Measurements from ENCODE around the gene CPT1C. TPM values are rescaled to one million over a fixed set of nuclear protein-coding genes. Genes with fewer than 3 reads are reported as not detected.
A peak's percentile ranks its signal among the peaks of the same experiment; 100 is the strongest.

The CPT1C gene
- total RNA-seq, 4 donors from 2014 or later = 1.5 to 10.9 (median 2.2) TPM

DNA sequence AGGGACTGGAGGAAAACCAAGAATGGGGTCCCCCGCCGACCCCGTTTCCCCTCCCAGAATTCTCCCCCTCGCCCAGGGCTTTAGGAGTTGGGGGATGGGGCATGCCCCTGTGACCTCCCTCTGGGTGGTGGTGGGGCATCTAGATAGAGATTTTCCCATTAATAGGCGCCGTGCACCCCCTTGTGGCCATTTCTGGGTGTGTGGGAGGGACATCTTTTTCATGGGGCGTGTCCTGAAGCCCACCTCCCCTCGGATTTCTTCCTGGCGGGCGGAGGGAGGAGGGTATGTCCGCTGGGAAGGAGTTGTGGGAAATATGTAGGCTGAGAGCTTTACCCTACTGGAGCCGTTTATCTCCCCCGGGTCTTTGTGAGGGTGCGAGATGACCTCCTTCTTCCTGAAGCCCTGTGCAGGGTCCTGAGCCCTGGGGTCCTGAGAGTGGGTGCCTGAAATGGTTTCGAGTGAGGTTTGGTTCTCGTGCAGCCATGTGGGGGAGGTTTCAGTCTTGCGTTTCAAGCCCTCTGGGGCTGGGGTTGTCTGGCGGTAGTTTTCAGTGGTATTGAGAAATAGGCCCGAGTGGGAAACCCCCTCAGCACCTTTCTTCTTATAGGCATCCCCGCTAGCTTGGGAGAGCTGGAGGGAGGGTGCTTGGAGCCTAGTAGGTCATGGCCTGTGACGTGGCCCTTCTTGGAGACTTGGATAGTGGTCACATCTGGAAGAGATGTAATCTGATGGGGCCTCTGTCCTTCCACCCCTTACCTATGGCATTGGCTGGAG is 12.8 kb upstream of the CPT1C start:
- TF ChIP-seq, protein P1, sequence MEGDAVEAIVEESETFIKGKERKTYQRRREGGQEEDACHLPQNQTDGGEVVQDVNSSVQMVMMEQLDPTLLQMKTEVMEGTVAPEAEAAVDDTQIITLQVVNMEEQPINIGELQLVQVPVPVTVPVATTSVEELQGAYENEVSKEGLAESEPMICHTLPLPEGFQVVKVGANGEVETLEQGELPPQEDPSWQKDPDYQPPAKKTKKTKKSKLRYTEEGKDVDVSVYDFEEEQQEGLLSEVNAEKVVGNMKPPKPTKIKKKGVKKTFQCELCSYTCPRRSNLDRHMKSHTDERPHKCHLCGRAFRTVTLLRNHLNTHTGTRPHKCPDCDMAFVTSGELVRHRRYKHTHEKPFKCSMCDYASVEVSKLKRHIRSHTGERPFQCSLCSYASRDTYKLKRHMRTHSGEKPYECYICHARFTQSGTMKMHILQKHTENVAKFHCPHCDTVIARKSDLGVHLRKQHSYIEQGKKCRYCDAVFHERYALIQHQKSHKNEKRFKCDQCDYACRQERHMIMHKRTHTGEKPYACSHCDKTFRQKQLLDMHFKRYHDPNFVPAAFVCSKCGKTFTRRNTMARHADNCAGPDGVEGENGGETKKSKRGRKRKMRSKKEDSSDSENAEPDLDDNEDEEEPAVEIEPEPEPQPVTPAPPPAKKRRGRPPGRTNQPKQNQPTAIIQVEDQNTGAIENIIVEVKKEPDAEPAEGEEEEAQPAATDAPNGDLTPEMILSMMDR (IDR thresholded peaks at IDR 0.05) = peak; percentile 53 to 74 (median 57)
- no peak for TF ChIP-seq EP300 (IDR thresholded peaks at IDR 0.05; ENCODE audit: low read depth)
- intact Hi-C loops (cut with DNase I; ENCODE audit: low total_unique reads) = no loop called here
- in situ Hi-C loops (cut with MboI; ENCODE audit: low pct_ligation_motif_present in 1 of 4, low pct_unique_long_range_greater_than_20kb in 1 of 4, low sequenced_read_pairs in 3 of 4) = loop anchor here in 1 of 4 donors (10.0 kb wide), 1 partner anchor 103 kb away; no protein-coding TSS in a partner anchor

DNA sequence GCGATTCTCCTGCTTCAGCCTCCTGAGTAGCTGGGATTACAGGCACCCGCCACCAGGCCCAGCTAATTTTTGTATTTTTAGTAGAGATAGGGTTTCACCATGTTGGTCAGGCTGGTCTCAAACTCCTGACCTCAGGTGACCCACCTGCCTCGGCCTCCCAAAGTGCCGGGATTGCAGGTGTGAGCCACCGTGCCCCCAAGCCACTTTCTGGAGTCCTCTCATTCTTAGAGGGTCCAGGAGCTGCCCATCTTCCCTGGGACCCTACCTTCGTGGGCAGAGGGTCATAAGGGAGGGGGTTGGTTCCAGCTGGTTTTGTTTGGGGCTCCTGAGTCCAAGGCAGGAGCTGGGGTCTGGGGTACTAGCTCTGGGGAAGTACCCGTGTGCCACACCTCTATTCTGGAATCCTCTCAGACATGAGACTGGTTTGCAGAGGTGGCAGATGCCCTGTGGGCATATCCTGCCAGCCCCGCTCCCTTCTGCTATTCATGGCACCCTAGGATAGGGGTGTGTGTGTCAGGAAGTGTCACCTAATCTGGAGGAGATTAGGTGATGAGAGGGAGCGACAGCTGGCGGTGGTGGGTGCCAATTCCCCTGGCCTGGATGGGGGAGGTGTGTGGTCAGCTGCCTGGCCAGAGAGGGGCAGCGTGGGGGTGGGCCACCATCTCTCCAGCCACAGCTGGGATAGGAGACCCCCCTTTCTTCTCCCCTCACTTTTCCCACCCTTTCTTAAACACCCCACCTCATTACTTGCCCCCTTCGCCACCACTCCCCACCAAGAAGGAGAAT is 11.7 kb upstream of the CPT1C start:
- no peaks in the 10 kb centered on the region for H3K9me3 ChIP-seq
- H3K36me3 ChIP-seq = peaks cover 0 to 9% (median 6%) of the 10 kb centered on the region in 4 donors
- peaks cover 9 to 45% (median 39%) of the 10 kb centered on the region in 4 donors for H3K4me1 ChIP-seq
- H3K27ac ChIP-seq = peak overlapping the region; percentile 84 to 99 (median 95)
- H3K4me3 ChIP-seq = no peak overlapping the region
- no peak for DNase-seq
- TF ChIP-seq POLR2AphosphoS5 (IDR thresholded peaks at IDR 0.05) (no peak), POLR2A (IDR thresholded peaks at IDR 0.05) (no peak), EP300 (IDR thresholded peaks at IDR 0.05; ENCODE audit: low read depth) (no peak)
- TF ChIP-seq, protein P1 (IDR thresholded peaks at IDR 0.05) = no peak
- no peaks in the 10 kb centered on the region for H3K27me3 ChIP-seq
- intact Hi-C loops (cut with DNase I; ENCODE audit: low total_unique reads) = no loop called here
- WGBS, 2 donors (ENCODE audit: low coverage in 1 of 2) = 59 to 94% methylated on average over 3 to 12 of the region's 12 CpGs
- in situ Hi-C loops (cut with MboI; ENCODE audit: low pct_ligation_motif_present in 1 of 4, low pct_unique_long_range_greater_than_20kb in 1 of 4, low sequenced_read_pairs in 3 of 4) = loop anchor here in 1 of 4 donors (10.0 kb wide), 1 partner anchor 104 kb away; no protein-coding TSS in a partner anchor

More for the DNA sequence above, 12.8 kb upstream of the CPT1C start:
- Histone ChIP-seq H3K9me3 (no peaks in the 10 kb centered on the region), H3K4me1 (peaks cover 9 to 45% (median 39%) of the 10 kb centered on the region in 4 donors), H3K27me3 (no peaks in the 10 kb centered on the region), H3K4me3 (peak overlapping the region; percentile 62 to 94 (median 84)), H3K36me3 (peaks cover 0 to 9% (median 6%) of the 10 kb centered on the region in 4 donors), H3K27ac (peak overlapping the region; percentile 84 to 99 (median 95))
- peak; percentile 78 for DNase-seq
- WGBS, 2 donors (ENCODE audit: low coverage in 1 of 2) = 0 to 4% methylated on average over 4 to 21 of the region's 21 CpGs

DNA sequence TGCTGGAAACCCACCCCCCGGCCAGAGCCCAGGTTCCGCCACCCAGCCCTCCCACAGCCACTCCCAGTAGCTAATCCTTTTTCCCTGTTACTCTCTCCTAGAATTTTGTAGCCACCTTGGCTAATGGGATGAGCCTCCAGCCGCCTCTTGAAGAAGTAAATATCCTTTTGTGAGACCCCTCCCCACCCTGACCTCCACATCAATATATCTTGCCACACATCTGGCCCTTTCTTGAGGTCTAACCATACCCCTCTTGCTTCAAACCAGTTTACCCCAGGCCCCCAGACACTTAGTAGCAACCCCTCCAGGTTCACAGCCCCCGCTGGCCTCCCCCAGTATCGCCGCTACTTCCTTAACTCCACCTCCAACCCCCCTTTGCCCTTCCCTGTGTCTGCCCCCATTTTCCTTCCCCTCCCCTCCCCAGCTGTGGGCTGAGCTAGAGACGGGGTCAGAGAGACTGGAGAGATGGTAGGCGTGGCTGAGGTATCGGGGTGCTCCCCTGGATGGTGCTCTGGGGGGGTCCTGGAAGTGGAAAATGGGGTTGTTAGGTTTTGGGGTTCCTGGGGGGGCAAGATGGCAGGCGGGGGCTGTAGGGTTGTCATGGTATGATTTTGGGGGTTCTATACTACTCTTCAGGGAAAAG is 11.0 kb upstream of the CPT1C start:
- DNase-seq = no peak
- in situ Hi-C loops (cut with MboI; ENCODE audit: low pct_ligation_motif_present in 1 of 4, low pct_unique_long_range_greater_than_20kb in 1 of 4, low sequenced_read_pairs in 3 of 4) (loop anchor here in 1 of 4 donors (10.0 kb wide), 1 partner anchor 105 kb away; no protein-coding TSS in a partner anchor), intact Hi-C loops (cut with DNase I; ENCODE audit: low total_unique reads) (loop anchor here (10.0 kb wide), 1 partner anchor 205 kb away; the partner anchor contains the start of gene FLT3LG)
- Histone ChIP-seq H3K27me3 (no peaks in the 10 kb centered on the region), H3K4me3 (no peak overlapping the region), H3K27ac (peak overlapping the region; percentile 69 to 99 (median 75)), H3K9me3 (no peaks in the 10 kb centered on the region), H3K36me3 (peaks cover 0 to 9% (median 8%) of the 10 kb centered on the region in 4 donors), H3K4me1 (peaks cover 9 to 45% (median 39%) of the 10 kb centered on the region in 4 donors)
- TF ChIP-seq POLR2AphosphoS5 (IDR thresholded peaks at IDR 0.05) (no peak), POLR2A (IDR thresholded peaks at IDR 0.05) (no peak), EP300 (IDR thresholded peaks at IDR 0.05; ENCODE audit: low read depth) (no peak)
- TF ChIP-seq, protein P1 (IDR thresholded peaks at IDR 0.05) = no peak
- 68 to 76% methylated on average over 4 to 10 of the region's 10 CpGs for WGBS, 2 donors (ENCODE audit: low coverage in 1 of 2)
